Smooth muscle cell (in vitro differentiated cells): ENCODE data around the gene OXCT2. TPM values are rescaled to one million over a fixed set of nuclear protein-coding genes. Genes with fewer than 3 reads are reported as not detected.

Source experiments
- DNase-seq: peaks from one replicate; lab custom pipeline; 2025; ENCODE audit not compliant: unreplicated experiment; lab: John Stamatoyannopoulos, UW
- H2AFZ ChIP-seq: fragments of 200-600 bp; sonication (generic); 2 replicates; pipeline ENCODE4 v1.6.0; 2016; ENCODE audit warnings: antibody characterized with exemption, low read depth, mild to moderate bottlenecking
- H3F3A ChIP-seq: fragments of 200-600 bp; sonication (generic); 2 replicates; pipeline ENCODE4 v1.6.0; 2017; ENCODE audit warnings: antibody characterized with exemption, low read depth
- H3K27ac ChIP-seq: fragments of 200-600 bp; sonication (generic); 2 replicates; pipeline ENCODE4 v1.5.1; 2016; ENCODE audit warnings: low read depth, mild to moderate bottlenecking
- H3K27me3 ChIP-seq: fragments of 200-600 bp; sonication (generic); 2 replicates; pipeline ENCODE4 v1.6.1; 2016; ENCODE audit warnings: low read depth, mild to moderate bottlenecking
- H3K36me3 ChIP-seq: fragments of 200-600 bp; sonication (generic); 2 replicates; pipeline ENCODE4 v1.5.1; 2016; ENCODE audit warnings: low read depth
- H3K4me1 ChIP-seq: fragments of 200-600 bp; sonication (generic); 2 replicates; pipeline ENCODE4 v1.5.1; 2016; ENCODE audit warnings: low read depth
- H3K4me2 ChIP-seq: fragments of 200-600 bp; sonication (generic); 2 replicates; pipeline ENCODE4 v1.6.0; 2016; ENCODE audit warnings: mild to moderate bottlenecking
- H3K4me3 ChIP-seq: fragments of 200-600 bp; sonication (generic); 2 replicates; pipeline ENCODE4 v1.5.1; 2016; ENCODE audit warnings: mild to moderate bottlenecking
- H3K79me2 ChIP-seq: fragments of 200-600 bp; sonication (generic); 2 replicates; pipeline ENCODE4 v1.6.0; 2016; ENCODE audit warnings: low read depth, mild to moderate bottlenecking
- H3K9ac ChIP-seq: fragments of 200-600 bp; sonication (generic); 2 replicates; pipeline ENCODE4 v1.6.0; 2016; ENCODE audit warnings: low read depth
- H3K9me3 ChIP-seq: fragments of 200-600 bp; sonication (generic); replicated peaks from 2 replicates; pipeline ENCODE4 v1.5.1; 2016; ENCODE audit warnings: low read depth
- H4K20me1 ChIP-seq: fragments of 200-600 bp; sonication (generic); 2 replicates; pipeline ENCODE4 v1.6.0; 2016; ENCODE audit warnings: low read depth
- WGBS: methylation state at CpG from one replicate; pipeline ENCODE4 v1.1.7; 2016; ENCODE audit warnings: low lambda C conversion rate; 5-methylcytosine and 5-hydroxymethylcytosine counted together
- polyA plus RNA-seq: library from polyadenylated mRNA; unstranded; fragments of >200 nt; fragmentation: Nextera tagmentation; extraction: Ambion mirVana; gene quantifications from 2 replicates; pipeline ENCODE4 v1.2.1, GENCODE V29; 2016
- total RNA-seq: library from RNA; depleted of rRNA; stranded (reverse); fragments of >200 nt; gene quantifications from 2 replicates; pipeline ENCODE4 v1.2.3, GENCODE V29; 2014
- TF ChIP-seq, protein P1 (sequence below): fragments of 200-600 bp; sonication (generic); IDR thresholded peaks from 2 replicates; pipeline ENCODE4 v1.5.1; 2017; ENCODE audit warnings: borderline replicate concordance, mild to moderate bottlenecking, antibody characterized with exemption; ENCODE audit not compliant: insufficient read depth, poor library complexity, severe bottlenecking

OXCT2 gene
- total and polyA plus RNA-seq, 2 experiments from 2014 or later = not detected

DNA sequence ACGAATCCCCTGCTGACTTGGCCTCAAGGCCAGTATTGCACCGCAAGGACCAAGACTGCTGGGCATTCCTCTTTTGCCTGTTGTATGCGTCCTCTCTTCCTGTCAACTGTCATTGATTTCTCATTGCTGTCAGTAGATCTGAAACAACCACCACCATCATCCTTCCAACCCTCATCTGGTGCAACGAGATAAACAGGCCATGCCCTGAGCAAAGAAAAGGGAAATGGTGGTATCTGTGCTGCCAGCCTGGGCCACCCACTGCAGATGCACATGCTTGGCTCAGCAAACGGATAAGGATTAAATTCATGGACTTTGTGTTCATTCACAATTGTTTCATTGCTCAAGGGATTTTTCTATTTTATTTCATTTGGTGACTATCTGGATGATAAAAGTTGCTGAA, 13.6 kb downstream of the OXCT2 start:
- H3K27me3 ChIP-seq = no peaks in the 10 kb centered on the region
- TF ChIP-seq, protein P1, sequence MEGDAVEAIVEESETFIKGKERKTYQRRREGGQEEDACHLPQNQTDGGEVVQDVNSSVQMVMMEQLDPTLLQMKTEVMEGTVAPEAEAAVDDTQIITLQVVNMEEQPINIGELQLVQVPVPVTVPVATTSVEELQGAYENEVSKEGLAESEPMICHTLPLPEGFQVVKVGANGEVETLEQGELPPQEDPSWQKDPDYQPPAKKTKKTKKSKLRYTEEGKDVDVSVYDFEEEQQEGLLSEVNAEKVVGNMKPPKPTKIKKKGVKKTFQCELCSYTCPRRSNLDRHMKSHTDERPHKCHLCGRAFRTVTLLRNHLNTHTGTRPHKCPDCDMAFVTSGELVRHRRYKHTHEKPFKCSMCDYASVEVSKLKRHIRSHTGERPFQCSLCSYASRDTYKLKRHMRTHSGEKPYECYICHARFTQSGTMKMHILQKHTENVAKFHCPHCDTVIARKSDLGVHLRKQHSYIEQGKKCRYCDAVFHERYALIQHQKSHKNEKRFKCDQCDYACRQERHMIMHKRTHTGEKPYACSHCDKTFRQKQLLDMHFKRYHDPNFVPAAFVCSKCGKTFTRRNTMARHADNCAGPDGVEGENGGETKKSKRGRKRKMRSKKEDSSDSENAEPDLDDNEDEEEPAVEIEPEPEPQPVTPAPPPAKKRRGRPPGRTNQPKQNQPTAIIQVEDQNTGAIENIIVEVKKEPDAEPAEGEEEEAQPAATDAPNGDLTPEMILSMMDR = no peak
- DNase-seq = no peak
- peaks cover 4% of the 10 kb centered on the region for H3K36me3 ChIP-seq
- H3K9ac ChIP-seq = no peak overlapping the region
- H4K20me1 ChIP-seq = no peaks in the 10 kb centered on the region
- H3F3A ChIP-seq = no peaks in the 10 kb centered on the region
- H3K27ac ChIP-seq = no peak overlapping the region
- no peaks in the 10 kb centered on the region for H3K4me1 ChIP-seq
- H3K79me2 ChIP-seq = no peaks in the 10 kb centered on the region
- no peak overlapping the region for H2AFZ ChIP-seq
- no peaks in the 10 kb centered on the region for H3K9me3 ChIP-seq
- no peak overlapping the region for H3K4me3 ChIP-seq
- H3K4me2 ChIP-seq = no peak overlapping the region
- WGBS = 94% methylated on average over 5 of the region's 5 CpGs

DNA sequence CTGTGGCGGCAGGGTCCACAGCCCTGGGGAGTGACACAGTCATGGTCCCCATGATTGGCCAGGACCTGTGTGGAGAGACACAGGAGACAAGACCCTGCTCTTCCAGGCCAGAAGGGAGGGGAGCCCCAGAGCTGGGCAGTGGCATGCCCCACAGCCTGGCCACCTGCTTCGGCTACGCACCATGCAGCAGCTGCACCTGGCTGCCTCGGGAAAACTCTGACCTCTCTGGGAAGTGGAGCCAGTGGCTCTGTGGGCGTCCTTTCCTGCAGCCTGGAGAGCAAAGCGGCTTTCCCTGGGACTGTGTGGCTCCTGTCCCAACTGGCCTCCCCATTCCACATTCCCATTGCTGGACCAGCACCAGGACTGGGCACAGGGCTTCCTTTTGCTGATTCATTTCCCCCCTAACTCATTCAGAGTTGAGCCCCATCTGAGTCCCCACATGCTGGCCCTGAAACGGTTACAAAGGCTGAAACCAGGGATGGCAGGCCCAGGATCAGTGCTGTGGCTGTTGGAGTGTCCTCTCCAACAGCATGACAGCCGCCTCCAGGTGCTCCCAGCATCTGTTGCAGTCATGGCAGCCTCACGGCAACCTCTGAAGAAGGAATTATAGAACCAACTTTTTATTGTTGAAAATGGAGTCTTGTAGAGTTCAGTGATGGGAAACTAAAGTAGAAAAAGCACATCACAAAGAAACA, 15.0 kb downstream of the OXCT2 start:
- no peaks in the 10 kb centered on the region for H3F3A ChIP-seq
- no peak overlapping the region for H3K9ac ChIP-seq
- 97% methylated on average over 9 of the region's 9 CpGs for whole genome bisulfite sequencing
- H3K27me3 ChIP-seq = no peaks in the 10 kb centered on the region
- H3K79me2 ChIP-seq = no peaks in the 10 kb centered on the region
- H3K36me3 ChIP-seq = peaks cover 12% of the 10 kb centered on the region
- TF ChIP-seq, protein P1 = no peak
- no peak overlapping the region for H3K27ac ChIP-seq
- H3K9me3 ChIP-seq = no peaks in the 10 kb centered on the region
- no peaks in the 10 kb centered on the region for H3K4me1 ChIP-seq
- no peak overlapping the region for H2AFZ ChIP-seq
- no peak overlapping the region for H3K4me2 ChIP-seq
- no peaks in the 10 kb centered on the region for H4K20me1 ChIP-seq
- no peak overlapping the region for H3K4me3 ChIP-seq
- no peak for DNase-seq

DNA sequence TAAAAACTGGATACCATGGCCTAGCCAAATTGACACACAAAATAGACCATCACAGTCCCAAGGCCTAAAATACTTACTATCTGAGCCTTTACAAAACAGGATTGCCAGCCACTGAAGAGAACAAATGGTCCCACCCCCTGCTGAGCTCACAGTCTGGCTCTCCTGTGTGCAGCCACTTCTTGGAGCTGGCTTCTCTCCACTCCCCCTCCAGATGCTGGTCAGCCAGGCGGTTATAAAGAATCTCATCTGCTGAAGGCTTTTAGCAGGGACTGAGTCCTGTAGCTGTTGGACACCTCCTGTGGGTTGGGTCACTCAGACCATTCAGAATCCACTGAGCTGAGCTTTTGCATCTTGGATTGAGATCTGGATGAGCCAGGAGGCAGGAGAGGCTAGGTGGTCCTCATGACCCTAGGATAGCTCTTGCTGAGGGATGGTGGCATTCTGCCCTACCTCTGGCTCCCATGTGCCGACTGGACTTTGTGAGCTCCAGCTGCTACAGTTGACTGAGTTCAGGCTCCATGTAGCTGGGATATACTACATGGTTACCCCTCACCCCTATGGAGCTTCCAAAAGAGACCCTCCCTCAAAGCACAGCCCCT, 16.1 kb downstream of the OXCT2 start:
- Histone ChIP-seq H4K20me1 (no peaks in the 10 kb centered on the region), H3K27ac (no peak overlapping the region), H3K27me3 (no peaks in the 10 kb centered on the region), H3K9ac (no peak overlapping the region), H3K9me3 (no peaks in the 10 kb centered on the region), H2AFZ (no peak overlapping the region), H3K4me3 (no peak overlapping the region), H3K36me3 (peaks cover 14% of the 10 kb centered on the region), H3K4me2 (no peak overlapping the region), H3K4me1 (no peaks in the 10 kb centered on the region), H3F3A (no peaks in the 10 kb centered on the region), H3K79me2 (no peaks in the 10 kb centered on the region)
- WGBS = 76% methylated on average over 2 of the region's 2 CpGs
- TF ChIP-seq, protein P1 = no peak
- no peak for DNase-seq
